DOHH2 (cell line): ENCODE data around the gene PRCD.

ENCODE experiments used
- H3F3A ChIP-seq: fragments of 200-600 bp; sonication (generic), shearing (Covaris generic); 2 replicates; pipeline ENCODE4 v1.6.0; 2016; ENCODE audit warnings: antibody characterized with exemption, mild to moderate bottlenecking; ENCODE audit not compliant: control insufficient read depth, insufficient read depth
- H3K27ac ChIP-seq: fragments of 200-600 bp; sonication (generic); 2 replicates; pipeline ENCODE4 v1.5.1; 2014; ENCODE audit warnings: low read depth, mild to moderate bottlenecking, low read length, moderate library complexity
- H3K27me3 ChIP-seq: fragments of 200-600 bp; sonication (generic); 2 replicates; pipeline ENCODE4 v1.6.1; 2014; ENCODE audit warnings: mild to moderate bottlenecking, low read length, mixed read lengths; ENCODE audit not compliant: control insufficient read depth
- H3K36me3 ChIP-seq: fragments of 200-600 bp; sonication (generic); 2 replicates; pipeline ENCODE4 v1.6.1; 2014; ENCODE audit warnings: mild to moderate bottlenecking, low read length, moderate library complexity, mixed read lengths; ENCODE audit not compliant: control insufficient read depth
- H3K4me1 ChIP-seq: fragments of 200-600 bp; sonication (generic); 2 replicates; pipeline ENCODE4 v1.6.1; 2014; ENCODE audit warnings: mild to moderate bottlenecking, low read length, mixed read lengths; ENCODE audit not compliant: control insufficient read depth
- H3K4me2 ChIP-seq: fragments of 200-600 bp; sonication (generic); 2 replicates; pipeline ENCODE4 v1.6.0; 2014; ENCODE audit warnings: mild to moderate bottlenecking, low read length, moderate library complexity
- H3K4me3 ChIP-seq: fragments of 200-600 bp; sonication (generic); 2 replicates; pipeline ENCODE4 v1.5.1; 2014; ENCODE audit warnings: mild to moderate bottlenecking, low read length, mixed read lengths
- H3K79me2 ChIP-seq: fragments of 200-600 bp; sonication (generic); 2 replicates; pipeline ENCODE4 v1.6.1; 2014; ENCODE audit warnings: mild to moderate bottlenecking, low read length, mixed read lengths; ENCODE audit not compliant: control insufficient read depth
- H3K9me2 ChIP-seq: fragments of 200-600 bp; sonication (generic); replicated peaks from 2 replicates; pipeline ENCODE4 v1.6.1; 2014; ENCODE audit warnings: mild to moderate bottlenecking, low read length, mixed read lengths; ENCODE audit not compliant: control insufficient read depth
- H3K9me3 ChIP-seq: fragments of 200-600 bp; sonication (generic); 2 replicates; pipeline ENCODE4 v1.6.1; 2014; ENCODE audit warnings: antibody characterized with exemption, low read length, mixed read lengths; ENCODE audit not compliant: control insufficient read depth, insufficient read depth
- H4K20me1 ChIP-seq: fragments of 200-600 bp; sonication (generic); 2 replicates; pipeline ENCODE4 v1.6.0; 2014; ENCODE audit warnings: low read depth, mild to moderate bottlenecking, antibody characterized with exemption, low read length, moderate library complexity; ENCODE audit not compliant: control insufficient read depth, insufficient read depth
- CTCF ChIP-seq: fragments of 200-600 bp; sonication (generic); IDR thresholded peaks from one replicate; pipeline ENCODE4 v1.5.1; 2014; ENCODE audit warnings: antibody characterized with exemption, mild to moderate bottlenecking, low read depth, low read length; ENCODE audit not compliant: poor library complexity, severe bottlenecking
- EZH2phosphoT487 ChIP-seq: fragments of 200-600 bp; sonication (generic); IDR thresholded peaks from 2 replicates; pipeline ENCODE4 v1.6.1; 2017; ENCODE audit warnings: borderline replicate concordance, mild to moderate bottlenecking, antibody characterized with exemption, low read length, moderate library complexity, mixed read lengths

The PRCD gene

GRCh38 chr17:76567634-76568432 is 28.0 kb downstream of the PRCD start:
- Histone ChIP-seq H3K4me3 (no peak overlapping the region), H3K4me2 (no peak overlapping the region), H3K9me3 (no peaks in the 10 kb centered on the region), H3K79me2 (peaks cover 2% of the 10 kb centered on the region), H3K4me1 (peaks cover 18% of the 10 kb centered on the region), H3K9me2 (no peaks in the 10 kb centered on the region), H3K27me3 (peaks cover 4% of the 10 kb centered on the region; the same call in 1 of the 2 replicates), H3K36me3 (peaks cover 40% of the 10 kb centered on the region), H3F3A (peaks cover 37% of the 10 kb centered on the region), H3K27ac (peak overlapping the region; percentile 9; the same call in 1 of the 2 replicates), H4K20me1 (peaks cover 12% of the 10 kb centered on the region)
- TF ChIP-seq EZH2phosphoT487 (no peak), CTCF (no peak)

GRCh38 chr17:76568811-76569221 is 29.0 kb downstream of the PRCD start:
- Histone ChIP-seq H3K9me3 (no peaks in the 10 kb centered on the region), H3K27ac (no peak overlapping the region), H3K9me2 (no peaks in the 10 kb centered on the region), H3F3A (peaks cover 37% of the 10 kb centered on the region), H3K4me1 (peaks cover 18% of the 10 kb centered on the region), H3K4me3 (no peak overlapping the region), H3K79me2 (no peaks in the 10 kb centered on the region), H3K36me3 (peaks cover 35% of the 10 kb centered on the region), H4K20me1 (peaks cover 12% of the 10 kb centered on the region), H3K27me3 (peaks cover 4% of the 10 kb centered on the region; the same call in 1 of the 2 replicates), H3K4me2 (no peak overlapping the region)
- no peak for TF ChIP-seq CTCF

GRCh38 chr17:76569607-76570279 is 29.9 kb downstream of the PRCD start:
- Histone ChIP-seq H3K9me3 (no peaks in the 10 kb centered on the region), H3K4me1 (peaks cover 18% of the 10 kb centered on the region), H3F3A (peaks cover 37% of the 10 kb centered on the region), H3K79me2 (no peaks in the 10 kb centered on the region), H3K4me2 (no peak overlapping the region), H3K27ac (no peak overlapping the region), H3K9me2 (no peaks in the 10 kb centered on the region), H4K20me1 (peaks cover 10% of the 10 kb centered on the region), H3K27me3 (peaks cover 4% of the 10 kb centered on the region; the same call in 1 of the 2 replicates), H3K4me3 (no peak overlapping the region), H3K36me3 (peaks cover 30% of the 10 kb centered on the region)
- TF ChIP-seq CTCF (no peak), EZH2phosphoT487 (no peak)
